ENCODE results near the gene TMPRSS3. TPM values are rescaled to one million over a fixed set of nuclear protein-coding genes. Genes with fewer than 3 reads are reported as not detected.

TMPRSS3 gene
- total RNA-seq, 2 experiments from 2014 or later: 7.4 to 8.9 TPM

- POLR2A ChIA-PET: interaction anchor here (1.2 kb wide), 1 partner anchor 22 kb away, joined by 8 read pairs; the partner anchor contains the start of gene UBASH3A
- H3K9me3 Mint-ChIP-seq: no peaks in the 10 kb centered on the region
- peaks cover 70% of the 10 kb centered on the region for H3K4me1 Mint-ChIP-seq
- CTCF ChIA-PET: interaction anchor here (1.1 to 4.0 kb wide), 3 partner anchors 11 to 188 kb away, joined by 3 to 22 read pairs (median 3); partner anchors contain the start of gene UBASH3A
- H3K27me3 Mint-ChIP-seq: no peaks in the 10 kb centered on the region
- DNase-seq: no peak
- H3K36me3 Mint-ChIP-seq (ENCODE audit: low read depth): peaks cover 94% of the 10 kb centered on the region
- H3K4me3 Mint-ChIP-seq: peak overlapping the region; percentile 54
- H3K27ac Mint-ChIP-seq: peak overlapping the region; percentile 90
Observed at GRCh38 chr21:42425591-42425990, 29.7 kb upstream of the TMPRSS3 start.

GRCh38 chr21:42424914-42425541, 29.2 kb upstream of the TMPRSS3 start:
- peak overlapping the region; percentile 90 for H3K27ac Mint-ChIP-seq
- H3K36me3 Mint-ChIP-seq (ENCODE audit: low read depth): peaks cover 92% of the 10 kb centered on the region
- H3K27me3 Mint-ChIP-seq: no peaks in the 10 kb centered on the region
- DNase-seq: peak; percentile 85
- H3K4me3 Mint-ChIP-seq: peak overlapping the region; percentile 54
- CTCF ChIA-PET: interaction anchor here (1.1 to 4.0 kb wide), 3 partner anchors 12 to 188 kb away, joined by 3 to 22 read pairs (median 3); partner anchors contain the start of gene UBASH3A
- H3K4me1 Mint-ChIP-seq: peaks cover 74% of the 10 kb centered on the region
- POLR2A ChIA-PET: interaction anchor here (1.2 kb wide), 1 partner anchor 21 kb away, joined by 8 read pairs; the partner anchor contains the start of gene UBASH3A
- peaks cover under 1% of the 10 kb centered on the region for H3K9me3 Mint-ChIP-seq

DNA sequence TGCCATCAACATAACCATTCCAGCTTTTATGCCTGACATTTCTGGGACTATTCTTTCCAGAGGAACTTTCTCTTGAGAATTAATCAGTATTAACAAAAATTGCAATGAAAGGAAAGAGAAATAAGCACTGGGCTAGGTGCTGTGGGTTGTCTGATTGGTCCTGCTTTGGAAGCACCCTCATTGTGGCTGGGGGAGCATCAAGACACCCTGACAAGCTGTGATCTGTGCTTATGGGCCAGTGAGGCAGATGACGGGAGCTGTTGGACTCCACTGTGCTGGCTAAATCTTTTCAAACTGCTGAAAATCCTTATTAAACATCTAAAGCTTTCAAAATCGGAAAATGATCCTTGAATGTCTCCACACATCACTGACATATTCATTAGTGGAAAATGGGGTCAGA, 27.8 kb upstream of the TMPRSS3 start:
- Mint-ChIP-seq H3K36me3 (ENCODE audit: low read depth) (peaks cover 93% of the 10 kb centered on the region), H3K4me1 (peaks cover 86% of the 10 kb centered on the region), H3K4me3 (peak overlapping the region; percentile 54), H3K27ac (peak overlapping the region; percentile 90), H3K9me3 (peaks cover 9% of the 10 kb centered on the region), H3K27me3 (no peaks in the 10 kb centered on the region)
- DNase-seq: no peak
- ChIA-PET POLR2A (interaction anchor here (1.4 kb wide), 1 partner anchor 20 kb away, joined by 4 read pairs; the partner anchor contains the start of gene UBASH3A), CTCF (interaction anchor here (0.9 to 4.2 kb wide), 5 partner anchors 11 to 24 kb away, joined by 3 to 22 read pairs (median 6); partner anchors contain the start of gene UBASH3A)

DNA sequence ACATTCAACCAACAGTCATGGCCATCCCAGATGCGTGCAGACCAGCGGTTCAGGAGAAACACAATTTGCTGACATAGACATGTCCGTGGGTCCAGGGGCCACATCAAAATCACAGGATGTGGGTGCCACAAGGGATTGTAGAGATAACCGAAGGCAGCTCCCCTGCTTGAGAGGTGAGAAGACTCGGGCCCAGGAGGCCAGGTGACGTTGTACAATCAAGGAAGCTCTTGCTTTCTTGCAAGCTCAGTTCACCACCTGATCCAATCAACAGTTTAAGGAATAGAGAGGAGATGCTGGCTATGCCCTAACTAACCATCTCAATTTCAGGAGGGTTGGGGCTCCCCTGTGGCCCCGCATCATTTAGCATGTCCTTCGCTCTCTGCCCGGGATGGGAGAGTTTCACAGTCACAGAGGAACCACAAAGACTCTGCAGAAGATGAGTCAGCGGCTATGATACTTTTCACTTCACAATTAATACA, 27.4 kb upstream of the TMPRSS3 start:
- H3K9me3 Mint-ChIP-seq: peaks cover 9% of the 10 kb centered on the region
- POLR2A ChIA-PET: interaction anchor here (0.7 to 1.4 kb wide), 2 partner anchors 19 to 23 kb away, joined by 3 to 4 read pairs; partner anchors contain the start of gene UBASH3A
- H3K27me3 Mint-ChIP-seq: no peaks in the 10 kb centered on the region
- H3K36me3 Mint-ChIP-seq (ENCODE audit: low read depth): peaks cover 95% of the 10 kb centered on the region
- CTCF ChIA-PET: interaction anchor here (0.9 to 4.2 kb wide), 5 partner anchors 11 to 23 kb away, joined by 3 to 22 read pairs (median 6); partner anchors contain the start of gene UBASH3A
- peak overlapping the region; percentile 54 for H3K4me3 Mint-ChIP-seq
- peak; percentile 65 for DNase-seq
- peak overlapping the region; percentile 90 for H3K27ac Mint-ChIP-seq
- H3K4me1 Mint-ChIP-seq: peaks cover 88% of the 10 kb centered on the region

DNA sequence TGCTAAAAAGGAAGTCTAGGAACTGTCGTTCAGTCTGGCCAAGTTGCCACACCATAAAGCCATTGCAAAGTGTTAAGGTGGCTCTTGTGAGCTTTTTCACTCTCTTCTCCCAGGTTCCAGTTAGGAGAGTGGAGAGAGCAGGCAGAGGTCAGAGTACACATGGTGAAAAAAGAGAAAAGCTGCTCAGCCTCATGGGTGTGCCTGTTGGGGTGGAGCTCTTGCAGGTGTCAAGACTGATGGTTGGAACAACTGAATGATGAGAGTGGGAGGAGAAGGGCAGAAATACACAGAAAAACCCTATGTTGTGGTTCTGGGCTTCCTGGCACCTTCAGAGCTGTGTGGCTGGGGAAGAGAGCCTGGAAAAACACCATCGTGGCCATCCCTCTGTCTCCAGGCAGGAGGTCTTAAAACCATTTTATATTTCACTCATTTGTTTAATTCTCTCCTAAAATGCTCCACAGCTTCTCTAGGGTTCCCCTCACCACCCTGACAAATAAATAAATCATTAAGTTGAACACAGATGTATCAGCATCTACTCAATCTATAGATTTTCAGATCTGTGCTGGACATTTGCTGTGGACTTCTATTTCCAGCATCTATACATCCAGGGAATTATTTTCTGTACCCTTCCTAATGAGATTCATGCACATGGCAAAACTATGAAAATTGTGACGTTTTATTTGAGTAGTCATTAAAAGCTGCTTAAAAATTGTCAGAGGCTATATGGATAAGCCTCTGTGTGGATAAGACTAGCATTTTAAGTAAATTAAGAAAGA, 25.4 kb upstream of the TMPRSS3 start:
- no peaks in the 10 kb centered on the region for H3K27me3 Mint-ChIP-seq
- ChIA-PET CTCF (interaction anchor here (0.6 to 4.2 kb wide), 8 partner anchors 11 to 79 kb away, joined by 3 to 15 read pairs (median 4); partner anchors contain the start of gene UBASH3A), POLR2A (interaction anchor here (2.1 kb wide), 1 partner anchor 17 kb away, joined by 14 read pairs; the partner anchor contains the start of gene UBASH3A)
- H3K4me3 Mint-ChIP-seq: no peak overlapping the region
- H3K27ac Mint-ChIP-seq: peak overlapping the region; percentile 27
- peaks cover 12% of the 10 kb centered on the region for H3K9me3 Mint-ChIP-seq
- peaks cover 92% of the 10 kb centered on the region for H3K36me3 Mint-ChIP-seq (ENCODE audit: low read depth)
- H3K4me1 Mint-ChIP-seq: peaks cover 91% of the 10 kb centered on the region
- DNase-seq: no peak

DNA sequence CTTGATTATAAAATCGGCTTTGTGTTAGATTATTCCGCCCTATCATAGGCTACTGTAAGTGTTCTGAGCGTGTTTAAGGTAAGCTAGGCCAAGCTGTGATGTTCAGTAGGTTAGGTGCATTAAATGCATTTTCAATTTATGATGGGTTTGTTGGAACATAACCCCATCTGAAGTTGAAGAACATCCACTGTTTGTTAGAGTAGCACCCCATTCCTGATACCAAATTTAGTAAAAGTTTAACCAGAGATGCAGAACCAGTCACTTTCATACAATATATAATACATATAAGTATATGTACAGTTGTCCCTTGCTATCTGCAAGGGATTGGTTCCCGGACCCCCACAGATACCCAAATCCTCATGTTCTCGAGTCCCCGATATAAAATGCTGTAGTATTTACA, 24.0 kb upstream of the TMPRSS3 start:
- H3K4me3 Mint-ChIP-seq: no peak overlapping the region
- no peaks in the 10 kb centered on the region for H3K27me3 Mint-ChIP-seq
- H3K9me3 Mint-ChIP-seq: peaks cover 12% of the 10 kb centered on the region
- H3K4me1 Mint-ChIP-seq: peaks cover 91% of the 10 kb centered on the region
- ChIA-PET POLR2A (interaction anchor here (2.1 kb wide), 1 partner anchor 16 kb away, joined by 14 read pairs; the partner anchor contains the start of gene UBASH3A), CTCF (interaction anchor here (1.8 to 4.2 kb wide), 3 partner anchors 16 to 38 kb away, joined by 4 to 15 read pairs (median 14); partner anchors contain the start of gene UBASH3A)
- H3K27ac Mint-ChIP-seq: no peak overlapping the region
- no peak for DNase-seq
- H3K36me3 Mint-ChIP-seq (ENCODE audit: low read depth): peaks cover 93% of the 10 kb centered on the region

- Mint-ChIP-seq H3K27ac (no peak overlapping the region), H3K9me3 (peaks cover 12% of the 10 kb centered on the region), H3K36me3 (ENCODE audit: low read depth) (peaks cover 95% of the 10 kb centered on the region), H3K27me3 (no peaks in the 10 kb centered on the region), H3K4me1 (peaks cover 91% of the 10 kb centered on the region), H3K4me3 (no peak overlapping the region)
- POLR2A ChIA-PET: no interaction called here
- DNase-seq: no peak
- CTCF ChIA-PET: interaction anchor here (1.2 kb wide), 1 partner anchor 21 kb away, joined by 3 read pairs; no protein-coding TSS in a partner anchor
Observed at GRCh38 chr21:42418886-42419285, 23.0 kb upstream of the TMPRSS3 start.

- peaks cover 88% of the 10 kb centered on the region for H3K4me1 Mint-ChIP-seq
- H3K4me3 Mint-ChIP-seq: no peak overlapping the region
- DNase-seq: peak; percentile 72
- peaks cover 93% of the 10 kb centered on the region for H3K36me3 Mint-ChIP-seq (ENCODE audit: low read depth)
- H3K27ac Mint-ChIP-seq: peak overlapping the region; percentile 81
- ChIA-PET CTCF (interaction anchor here (1.8 kb wide), 1 partner anchor 13 kb away, joined by 5 read pairs; no protein-coding TSS in a partner anchor), POLR2A (no interaction called here)
- H3K27me3 Mint-ChIP-seq: no peaks in the 10 kb centered on the region
- peaks cover 12% of the 10 kb centered on the region for H3K9me3 Mint-ChIP-seq
Observed at GRCh38 chr21:42417533-42417932, 21.7 kb upstream of the TMPRSS3 start.

DNA sequence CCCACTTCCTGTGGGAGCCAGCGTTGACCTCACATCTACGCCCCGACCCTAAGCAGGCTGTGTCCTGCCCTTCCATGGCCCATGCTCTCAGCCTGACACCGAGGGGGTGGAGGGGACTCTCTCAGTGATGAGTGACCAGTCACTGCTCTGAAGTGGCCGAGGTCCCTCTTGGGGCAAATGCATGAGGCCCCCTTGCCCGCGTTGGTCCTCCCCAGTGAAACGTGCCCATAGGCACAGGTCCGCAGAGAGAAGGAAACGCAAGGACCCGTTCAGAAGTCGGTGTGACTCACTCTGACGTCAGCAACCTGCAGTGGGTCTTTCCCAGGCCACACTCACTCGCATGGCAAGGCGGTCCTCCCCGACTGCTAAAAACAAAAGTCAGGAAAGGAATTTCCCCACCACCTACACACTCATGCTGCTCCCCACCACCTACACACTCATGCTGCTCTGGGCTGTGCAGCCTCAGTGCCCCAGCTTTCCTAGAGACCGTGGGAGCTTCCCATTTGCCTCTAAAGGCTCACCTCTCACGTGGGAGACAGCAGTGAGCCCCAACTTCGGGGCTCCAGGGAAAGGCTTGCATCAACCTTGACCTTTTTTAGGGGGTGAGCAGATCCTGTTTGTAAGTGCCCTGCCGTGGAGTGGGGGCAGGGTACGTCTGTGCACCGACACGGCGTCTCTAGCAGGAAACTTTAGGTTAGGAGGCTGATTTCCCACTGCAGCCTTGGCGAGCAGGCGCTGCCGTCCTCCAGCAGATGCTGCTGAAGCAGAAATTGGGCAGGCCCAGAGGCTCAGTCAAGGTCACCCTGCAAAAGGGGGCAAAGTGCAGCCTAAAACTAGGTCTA, 19.3 kb upstream of the TMPRSS3 start:
- Mint-ChIP-seq H3K27me3 (no peaks in the 10 kb centered on the region), H3K27ac (peak overlapping the region; percentile 94), H3K4me3 (peak overlapping the region; percentile 46), H3K36me3 (ENCODE audit: low read depth) (peaks cover 74% of the 10 kb centered on the region), H3K9me3 (peaks cover 12% of the 10 kb centered on the region), H3K4me1 (peaks cover 66% of the 10 kb centered on the region)
- ChIA-PET CTCF (no interaction called here), POLR2A (interaction anchor here (0.6 kb wide), 1 partner anchor 53 kb away, joined by 3 read pairs; no protein-coding TSS in a partner anchor)
- DNase-seq: peak; percentile 84

DNA sequence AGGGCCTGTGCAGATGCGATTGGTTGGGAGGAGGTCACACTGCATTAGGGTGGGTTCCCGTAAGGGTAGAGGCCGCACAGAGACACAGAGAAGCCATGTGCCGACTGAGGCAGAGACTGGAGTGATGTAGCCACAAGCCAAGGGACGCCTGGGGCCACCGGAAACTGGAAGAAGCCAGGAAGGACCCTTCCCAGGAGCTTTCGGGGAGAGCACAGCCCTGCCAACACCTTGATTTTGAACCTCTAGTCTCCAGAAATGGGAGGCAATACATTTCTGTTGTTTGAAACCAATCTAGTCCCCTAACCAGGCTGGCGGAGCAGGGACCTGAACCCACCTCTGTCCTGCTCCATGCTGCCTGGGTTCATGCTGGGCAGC, 18.7 kb upstream of the TMPRSS3 start:
- Mint-ChIP-seq H3K4me1 (peaks cover 66% of the 10 kb centered on the region), H3K27me3 (no peaks in the 10 kb centered on the region), H3K9me3 (peaks cover 8% of the 10 kb centered on the region), H3K36me3 (ENCODE audit: low read depth) (peaks cover 68% of the 10 kb centered on the region), H3K27ac (peak overlapping the region; percentile 94), H3K4me3 (peak overlapping the region; percentile 46)
- DNase-seq: no peak
- POLR2A ChIA-PET: interaction anchor here (0.6 kb wide), 1 partner anchor 52 kb away, joined by 3 read pairs; no protein-coding TSS in a partner anchor
- CTCF ChIA-PET: no interaction called here

DNA sequence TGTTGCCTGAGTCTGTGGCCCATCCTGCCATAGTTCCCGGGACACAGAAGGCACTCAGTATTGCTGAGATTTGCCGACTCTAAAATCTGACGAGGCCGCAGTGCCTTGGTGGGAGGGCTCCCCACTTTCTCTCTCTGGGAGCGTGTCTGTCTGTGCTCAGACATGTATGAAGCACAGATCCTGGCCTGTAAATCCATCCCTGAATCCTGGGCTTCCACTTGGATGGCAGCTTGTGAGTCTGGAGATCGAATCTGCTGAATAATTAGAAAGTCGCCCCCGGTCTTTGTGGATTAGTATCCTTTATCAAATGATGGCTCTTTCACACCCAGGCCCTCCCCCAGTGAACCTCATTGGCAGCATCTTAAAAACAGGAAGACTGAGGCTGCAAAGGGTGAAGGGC, 18.2 kb upstream of the TMPRSS3 start:
- H3K4me3 Mint-ChIP-seq: peak overlapping the region; percentile 6
- peaks cover 63% of the 10 kb centered on the region for H3K36me3 Mint-ChIP-seq (ENCODE audit: low read depth)
- H3K27me3 Mint-ChIP-seq: no peaks in the 10 kb centered on the region
- peaks cover 3% of the 10 kb centered on the region for H3K9me3 Mint-ChIP-seq
- peak overlapping the region; percentile 94 for H3K27ac Mint-ChIP-seq
- DNase-seq: no peak
- POLR2A ChIA-PET: interaction anchor here (0.8 kb wide), 1 partner anchor 9 kb away, joined by 4 read pairs; no protein-coding TSS in a partner anchor
- CTCF ChIA-PET: interaction anchor here (1.2 to 1.8 kb wide), 2 partner anchors 9 to 10 kb away, joined by 3 to 9 read pairs; partner anchors contain the start of gene UBASH3A
- H3K4me1 Mint-ChIP-seq: peaks cover 65% of the 10 kb centered on the region
